HCT116 (cell line): ENCODE measurements around the gene METTL24. TPM values are rescaled to one million over a fixed set of nuclear protein-coding genes. Genes with fewer than 3 reads are reported as not detected.

Source experiments
- ATAC-seq: fragments of 200-7000 bp; cut with Tn5 transposase; 2 replicates; pipeline ENCODE4 v1.9.1; 2020; ENCODE audit warnings: mild to moderate bottlenecking, moderate library complexity
- BruUV-seq: library from RNA; stranded (reverse); fragments of 400-500 nt; replicated peaks from 2 replicates; lab custom pipeline; 2021; lab: Mats Ljungman, UMichigan
- CTCF ChIA-PET: fragments of 300-600 bp; sonication (Branson Sonifier 250); formaldehyde crosslinking; loops from one replicate; lab custom pipeline; 2021; ENCODE audit warnings: antibody characterized with exemption; lab: Charles Lee
- POLR2A ChIA-PET: fragments of 300-600, 350-600 bp; sonication (Branson Sonifier 250); formaldehyde crosslinking; loops from one replicate; lab custom pipeline; 2021; ENCODE audit warnings: antibody characterized with exemption; lab: Charles Lee
- RAD21 ChIA-PET, 2 experiments: fragments of 300-600 bp; sonication (Branson Sonifier 250); formaldehyde crosslinking; loops; one replicate each; lab custom pipeline; 2023; ENCODE audit warnings: low total read pairs in 2 of 2; ENCODE audit not compliant: uncharacterized antibody in 2 of 2, unreplicated experiment in 2 of 2, low non-redundant PET in 1 of 2; lab: Charles Lee
- DNase-seq: peaks from one replicate; pipeline ENCODE4 v3.0.0-alpha.2; 2010; ENCODE audit warnings: low read depth, low spot score
- H2AFZ ChIP-seq: fragments of 200-600 bp; shearing (Covaris generic), sonication (generic); 2 replicates; pipeline ENCODE4 v1.6.1; 2017; ENCODE audit warnings: low read depth, mixed run types, mixed read lengths, antibody characterized with exemption, low read length; ENCODE audit not compliant: poor library complexity, severe bottlenecking
- H3K27ac ChIP-seq: 2 replicates; pipeline ENCODE4 v1.5.1; 2012; ENCODE audit warnings: low read depth, low read length
- H3K27me3 ChIP-seq: fragments of 200-600 bp; sonication (generic); 2 replicates; pipeline ENCODE4 v1.6.1; 2016; ENCODE audit warnings: mixed run types, low read length, mixed read lengths; ENCODE audit not compliant: insufficient read depth
- H3K36me3 ChIP-seq, 2 experiments: fragments of 200-500 bp in 1 of 2; fragments of 200-600 bp in 1 of 2; sonication (Bioruptor generic) in 1 of 2; sonication (generic) in 1 of 2; 2 replicates each; pipeline versions ENCODE4 v1.5.1 to v1.6.1; 2014 to 2016; ENCODE audit warnings: low read length in 2 of 2, inconsistent platforms in 1 of 2, mixed read lengths in 1 of 2, mixed run types in 1 of 2; ENCODE audit not compliant: insufficient read depth in 2 of 2, control insufficient read depth in 1 of 2
- H3K4me1 ChIP-seq, 2 experiments: fragments of 200-600 bp in 1 of 2; sonication (generic) in 1 of 2; 2 replicates each; pipeline versions ENCODE4 v1.5.1 to v1.6.1; 2012 to 2017; ENCODE audit warnings: low read length in 2 of 2, inconsistent platforms in 1 of 2, mild to moderate bottlenecking in 1 of 2, mixed read lengths in 1 of 2, mixed run types in 1 of 2, moderate library complexity in 1 of 2; ENCODE audit not compliant: insufficient read depth in 2 of 2, control insufficient read depth in 1 of 2
- H3K4me2 ChIP-seq: fragments of 200-600 bp; sonication (generic); 2 replicates; pipeline ENCODE4 v1.6.1; 2017; ENCODE audit warnings: mixed run types, low read length, mixed read lengths
- H3K4me3 ChIP-seq, 2 experiments: fragments of 200-600 bp in 1 of 2; sonication (generic) in 1 of 2; replicated peaks in 1 of 2; 2 replicates each; pipeline ENCODE4 v1.5.1; 2011 to 2016; ENCODE audit warnings: low read length in 2 of 2, control low read depth in 1 of 2, low read depth in 1 of 2, mild to moderate bottlenecking in 1 of 2, mixed read lengths in 1 of 2, mixed run types in 1 of 2
- H3K79me2 ChIP-seq: fragments of 200-600 bp; sonication (generic); 2 replicates; pipeline ENCODE4 v1.6.1; 2017; ENCODE audit warnings: mild to moderate bottlenecking, mixed run types, low read length, moderate library complexity, mixed read lengths; ENCODE audit not compliant: insufficient read depth
- H3K9ac ChIP-seq: fragments of 200-600 bp; sonication (generic); 2 replicates; pipeline ENCODE4 v1.6.1; 2016; ENCODE audit warnings: low read length, mixed read lengths
- H3K9me2 ChIP-seq: fragments of 200-600 bp; sonication (generic), shearing (Covaris generic); 2 replicates; pipeline ENCODE4 v1.6.1; 2017; ENCODE audit warnings: mixed run types, mild to moderate bottlenecking, moderate library complexity; ENCODE audit not compliant: insufficient read depth
- H3K9me3 ChIP-seq, 2 experiments: fragments of 200-500 bp in 1 of 2; fragments of 200-600 bp in 1 of 2; sonication (Bioruptor generic) in 1 of 2; sonication (generic) in 1 of 2; 2 replicates each; pipeline ENCODE4 v1.6.1; 2014 to 2017; ENCODE audit warnings: low read length in 2 of 2, mixed read lengths in 2 of 2, inconsistent platforms in 1 of 2, low read depth in 1 of 2, mild to moderate bottlenecking in 1 of 2, mixed run types in 1 of 2, moderate library complexity in 1 of 2; ENCODE audit not compliant: control insufficient read depth in 1 of 2, insufficient read depth in 1 of 2
- H4K20me1 ChIP-seq: fragments of 200-600 bp; sonication (generic), shearing (Covaris generic); 2 replicates; pipeline ENCODE4 v1.6.1; 2017; ENCODE audit warnings: mixed run types, mild to moderate bottlenecking, moderate library complexity; ENCODE audit not compliant: insufficient read depth
- CBX3 ChIP-seq: IDR thresholded peaks from 2 replicates; pipeline ENCODE4 v1.6.1; 2012; ENCODE audit warnings: low read depth
- CEBPB ChIP-seq: IDR thresholded peaks from 2 replicates; pipeline ENCODE4 v1.6.1; 2012; ENCODE audit warnings: low read depth
- EGR1 ChIP-seq: IDR thresholded peaks from 2 replicates; pipeline ENCODE4 v1.6.1; 2012; ENCODE audit warnings: low read depth
- ELF1 ChIP-seq: IDR thresholded peaks from 2 replicates; pipeline ENCODE4 v1.6.1; 2012; ENCODE audit warnings: low read depth, borderline replicate concordance
- EZH2 ChIP-seq: fragments of 200-600 bp; sonication (generic); IDR thresholded peaks from 2 replicates; pipeline ENCODE4 v1.6.1; 2017; ENCODE audit warnings: antibody characterized with exemption, mixed run types
- EZH2phosphoT487 ChIP-seq: fragments of 200-600 bp; IDR thresholded peaks from 2 replicates; pipeline ENCODE4 v1.6.1; 2018; ENCODE audit warnings: antibody characterized with exemption, borderline replicate concordance
- FOSL1 ChIP-seq: IDR thresholded peaks from 2 replicates; pipeline ENCODE4 v1.6.1; 2012; ENCODE audit warnings: low read depth
- JUND ChIP-seq: IDR thresholded peaks from 2 replicates; pipeline ENCODE4 v1.6.1; 2012
- POLR2A ChIP-seq: IDR thresholded peaks from 2 replicates; pipeline ENCODE4 v1.7.0; 2011; ENCODE audit warnings: borderline replicate concordance; ENCODE audit not compliant: insufficient read depth, insufficient read length; ENCODE audit errors: extremely low read depth
- POLR2AphosphoS5 ChIP-seq: IDR thresholded peaks from 2 replicates; pipeline ENCODE4 v1.6.1; 2011; ENCODE audit warnings: mild to moderate bottlenecking, low read depth, low read length, moderate library complexity
- RAD21 ChIP-seq: IDR thresholded peaks from 2 replicates; pipeline ENCODE4 v1.6.1; 2012; ENCODE audit warnings: low read depth, mild to moderate bottlenecking
- SIN3A ChIP-seq: IDR thresholded peaks from 2 replicates; pipeline ENCODE4 v1.6.1; 2012; ENCODE audit warnings: low read depth
- SP1 ChIP-seq: IDR thresholded peaks from 2 replicates; pipeline ENCODE4 v1.6.1; 2012; ENCODE audit warnings: low read depth
- SRF ChIP-seq: IDR thresholded peaks from 2 replicates; pipeline ENCODE4 v1.6.1; 2012; ENCODE audit warnings: low read depth
- TCF7L2 ChIP-seq: IDR thresholded peaks from 2 replicates; pipeline ENCODE4 v1.7.0; 2011; ENCODE audit warnings: borderline replicate concordance, inconsistent platforms; ENCODE audit not compliant: insufficient read depth, insufficient read length; ENCODE audit errors: extremely low read depth
- YY1 ChIP-seq: IDR thresholded peaks from 2 replicates; pipeline ENCODE4 v1.6.1; 2011; ENCODE audit warnings: low read length, low read depth, moderate library complexity, mild to moderate bottlenecking; ENCODE audit not compliant: insufficient replicate concordance; ENCODE audit errors: extremely low read depth
- ZFX ChIP-seq: fragments of 450-650 bp; IDR thresholded peaks from 2 replicates; pipeline ENCODE4 v1.6.1; 2017
- ZNF274 ChIP-seq: fragments of 200-500 bp; sonication (Bioruptor generic); IDR thresholded peaks from 2 replicates; pipeline ENCODE4 v1.6.1; 2014; ENCODE audit warnings: mild to moderate bottlenecking, low read depth, low read length, inconsistent platforms
- intact Hi-C: fragments of 100-400 bp; cut with micrococcal nuclease; formaldehyde crosslinking; loops from 2 replicates; pipeline ENCODE4 v1.10.0; 2022
- total RNA-seq: library from RNA; stranded (reverse); gene quantifications from one replicate; pipeline ENCODE4 v1.2.1, GENCODE V29; 2021; ENCODE audit not compliant: unreplicated experiment
- TF ChIP-seq, protein P1 (sequence below): IDR thresholded peaks from 2 replicates; pipeline ENCODE4 v1.6.1; 2012

Gene METTL24
- total RNA-seq, 1 experiment from 2014 or later = not detected

DNA sequence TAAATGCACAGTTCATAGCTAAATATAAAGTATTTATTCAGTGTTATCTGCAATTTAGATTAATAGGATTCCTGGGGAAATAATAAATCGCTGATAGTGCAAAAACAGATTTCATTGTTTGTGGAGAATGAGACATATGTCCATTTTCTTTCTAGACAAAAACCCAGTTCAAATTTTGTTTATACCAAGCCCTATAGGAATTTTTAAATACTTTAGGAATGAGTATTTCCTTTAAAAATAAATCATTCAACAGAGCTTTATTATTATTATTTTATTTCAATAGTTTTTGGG, 86.5 kb downstream of the METTL24 start:
- Histone ChIP-seq H3K36me3 (no peaks in the 10 kb centered on the region), H3K4me3 (no peak overlapping the region), H3K4me2 (no peak overlapping the region), H3K27me3 (no peaks in the 10 kb centered on the region), H4K20me1 (no peaks in the 10 kb centered on the region), H2AFZ (no peak overlapping the region), H3K79me2 (no peaks in the 10 kb centered on the region), H3K4me1 (no peaks in the 10 kb centered on the region), H3K9me3 (no peaks in the 10 kb centered on the region), H3K9ac (no peak overlapping the region), H3K27ac (no peak overlapping the region), H3K9me2 (no peaks in the 10 kb centered on the region)
- POLR2A ChIA-PET = no interaction called here
- ATAC-seq = no peak
- intact Hi-C loops = no loop called here
- CTCF ChIA-PET = no interaction called here
- RAD21 ChIA-PET = no interaction called here
- TF ChIP-seq FOSL1 (no peak), SP1 (no peak), CBX3 (no peak), RAD21 (no peak), CEBPB (no peak), SIN3A (no peak), EZH2phosphoT487 (no peak), TCF7L2 (no peak), YY1 (no peak), EGR1 (no peak), JUND (no peak), POLR2A (no peak), EZH2 (no peak)
- no TSS peak for BruUV-seq
- DNase-seq = no peak

DNA sequence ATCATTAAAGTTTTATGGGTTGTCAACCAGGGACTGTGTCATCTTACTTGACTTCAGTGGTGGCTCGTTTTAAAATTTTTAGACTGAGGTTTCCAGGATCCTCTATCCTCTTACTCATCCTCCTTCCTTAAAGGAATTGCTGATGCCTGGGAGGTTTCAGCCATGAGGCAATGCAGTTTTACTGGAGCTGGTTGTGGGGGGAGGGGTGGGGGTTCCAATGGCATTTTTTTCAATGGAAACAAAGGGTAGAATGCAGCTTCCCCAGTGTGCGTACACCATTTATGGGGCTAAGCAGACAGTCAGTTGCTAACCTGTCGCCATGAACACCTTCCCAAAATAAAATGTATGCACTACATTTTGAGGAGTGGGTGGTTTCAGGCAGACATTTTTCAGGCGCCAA, 88.0 kb downstream of the METTL24 start:
- Histone ChIP-seq H3K9ac (no peak overlapping the region), H3K27me3 (no peaks in the 10 kb centered on the region), H4K20me1 (no peaks in the 10 kb centered on the region), H3K79me2 (no peaks in the 10 kb centered on the region), H2AFZ (no peak overlapping the region), H3K9me3 (no peaks in the 10 kb centered on the region), H3K36me3 (no peaks in the 10 kb centered on the region), H3K4me1 (no peaks in the 10 kb centered on the region), H3K27ac (no peak overlapping the region), H3K4me2 (no peak overlapping the region), H3K9me2 (no peaks in the 10 kb centered on the region), H3K4me3 (no peak overlapping the region)
- BruUV-seq = no TSS peak
- ChIA-PET CTCF (no interaction called here), RAD21 (no interaction called here), POLR2A (no interaction called here)
- intact Hi-C loops = no loop called here
- no peak for DNase-seq
- TF ChIP-seq CEBPB = no peak
- TF ChIP-seq JUND = no peak
- TF ChIP-seq, protein P1, sequence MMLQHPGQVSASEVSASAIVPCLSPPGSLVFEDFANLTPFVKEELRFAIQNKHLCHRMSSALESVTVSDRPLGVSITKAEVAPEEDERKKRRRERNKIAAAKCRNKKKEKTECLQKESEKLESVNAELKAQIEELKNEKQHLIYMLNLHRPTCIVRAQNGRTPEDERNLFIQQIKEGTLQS = no peak
- no peak for TF ChIP-seq ZNF274
- TF ChIP-seq SIN3A = no peak
- TF ChIP-seq POLR2AphosphoS5 = no peak
- TF ChIP-seq ELF1 = no peak
- TF ChIP-seq POLR2A = no peak
- no peak for TF ChIP-seq EZH2
- no peak for TF ChIP-seq CBX3
- TF ChIP-seq TCF7L2 = no peak
- no peak for TF ChIP-seq EGR1
- TF ChIP-seq SRF = no peak
- no peak for TF ChIP-seq ZFX
- no peak for ATAC-seq
